Measurements from ENCODE around the gene TESMIN.

The TESMIN gene

GRCh38 chr11:68683536-68684384 is 67.6 kb downstream of the TESMIN start:
- no peak for DNase-seq (ENCODE audit: low spot score)

GRCh38 chr11:68683121-68683520 is 68.2 kb downstream of the TESMIN start:
- no peak for DNase-seq (ENCODE audit: low spot score)

GRCh38 chr11:68682531-68682961 is 68.8 kb downstream of the TESMIN start:
- DNase-seq (ENCODE audit: low spot score): no peak

GRCh38 chr11:68680541-68681231 is 70.6 kb downstream of the TESMIN start:
- no peak for DNase-seq (ENCODE audit: low spot score)

- DNase-seq (ENCODE audit: low spot score): no peak
Observed at GRCh38 chr11:68678031-68678441, 73.3 kb downstream of the TESMIN start.

- DNase-seq (ENCODE audit: low spot score): peak; percentile 88
Observed at GRCh38 chr11:68677432-68677831, 73.9 kb downstream of the TESMIN start.

GRCh38 chr11:68674461-68674860 is 76.9 kb downstream of the TESMIN start:
- DNase-seq (ENCODE audit: low spot score): no peak

- DNase-seq (ENCODE audit: low spot score): no peak
Observed at GRCh38 chr11:68673991-68674390, 77.3 kb downstream of the TESMIN start.

- no peak for DNase-seq (ENCODE audit: low spot score)
Observed at GRCh38 chr11:68673306-68673945, 77.9 kb downstream of the TESMIN start.

GRCh38 chr11:68670208-68670992 is 80.9 kb downstream of the TESMIN start:
- DNase-seq (ENCODE audit: low spot score): no peak

- DNase-seq (ENCODE audit: low spot score): no peak
Observed at GRCh38 chr11:68669301-68670090, 81.8 kb downstream of the TESMIN start.

- no peak for DNase-seq (ENCODE audit: low spot score)
Observed at GRCh38 chr11:68667511-68668500, 83.5 kb downstream of the TESMIN start.

GRCh38 chr11:68666849-68667248 is 84.5 kb downstream of the TESMIN start:
- DNase-seq (ENCODE audit: low spot score): no peak

- no peak for DNase-seq (ENCODE audit: low spot score)
Observed at GRCh38 chr11:68665436-68665835, 85.9 kb downstream of the TESMIN start.

GRCh38 chr11:68664906-68665305 is 86.4 kb downstream of the TESMIN start:
- no peak for DNase-seq (ENCODE audit: low spot score)

- DNase-seq (ENCODE audit: low spot score): no peak
Observed at GRCh38 chr11:68664141-68664540, 87.2 kb downstream of the TESMIN start.

GRCh38 chr11:68663482-68664010 is 87.8 kb downstream of the TESMIN start:
- no peak for DNase-seq (ENCODE audit: low spot score)

- DNase-seq (ENCODE audit: low spot score): no peak
Observed at GRCh38 chr11:68661697-68662603, 89.4 kb downstream of the TESMIN start.

- no peak for DNase-seq (ENCODE audit: low spot score)
Observed at GRCh38 chr11:68661014-68661413, 90.3 kb downstream of the TESMIN start.
